SH-SY5Y (cell line): ENCODE results near the gene COLQ.

Source experiments
- GATA2 ChIP-seq: IDR thresholded peaks from 2 replicates; pipeline ENCODE4 v1.6.1; 2011; ENCODE audit warnings: mild to moderate bottlenecking, low read depth, low read length
- GATA3 ChIP-seq: IDR thresholded peaks from 2 replicates; pipeline ENCODE4 v1.6.1; 2011; ENCODE audit warnings: low read depth, mild to moderate bottlenecking, low read length, moderate library complexity

Gene COLQ

DNA sequence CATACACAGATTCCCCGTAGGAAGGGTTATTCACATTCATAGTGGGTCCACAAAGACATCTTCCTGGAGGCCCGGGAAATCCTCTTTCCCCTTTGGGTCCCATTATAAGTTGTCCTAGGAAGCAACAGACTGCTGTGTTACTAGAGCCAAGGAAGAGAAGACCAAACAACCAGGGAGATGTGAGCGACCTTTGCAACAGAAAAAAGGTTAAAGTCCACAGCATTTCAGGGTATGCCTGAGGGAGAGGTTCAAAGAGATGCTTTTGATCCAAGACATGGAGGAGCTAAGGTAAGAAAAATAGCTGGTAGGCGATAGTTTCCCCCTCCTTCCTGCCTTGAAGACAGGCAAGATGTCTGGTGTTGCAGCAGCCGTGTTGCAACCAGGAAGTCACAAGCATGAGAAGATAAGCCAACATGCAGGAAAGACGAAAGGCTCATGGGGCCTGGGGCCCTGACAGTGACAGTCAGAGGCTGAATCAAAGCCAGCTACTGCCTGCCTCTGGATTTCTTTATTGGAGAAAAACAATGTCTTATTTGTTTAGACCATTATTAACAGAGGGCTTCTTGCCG is 63.2 kb downstream of the COLQ start:
- TF ChIP-seq GATA2 (no peak), GATA3 (no peak)

DNA sequence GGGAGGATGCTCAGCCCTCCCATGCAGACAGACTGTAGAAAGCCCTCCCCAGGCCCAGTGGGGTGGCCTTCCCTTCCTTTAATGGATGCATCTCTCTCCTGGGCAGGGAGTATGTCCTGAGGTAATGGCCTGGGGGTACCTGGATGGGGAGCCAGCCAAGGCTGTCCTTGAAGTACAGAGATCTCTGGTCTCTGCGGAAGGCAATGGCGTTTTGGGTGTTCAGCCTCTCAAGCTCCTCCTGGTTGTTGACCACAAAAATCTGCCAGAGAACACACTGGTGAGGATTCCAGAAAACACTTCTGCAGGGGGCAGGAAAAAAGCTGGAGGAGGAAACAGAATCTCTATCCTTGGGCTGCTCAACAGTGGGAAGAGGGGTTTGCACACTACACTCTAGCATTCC is 65.2 kb downstream of the COLQ start:
- TF ChIP-seq GATA3 (no peak), GATA2 (no peak)

GRCh38 chr3:15455756-15456155 is 65.8 kb downstream of the COLQ start:
- TF ChIP-seq GATA3 (no peak), GATA2 (no peak)

GRCh38 chr3:15454965-15455364 is 66.5 kb downstream of the COLQ start:
- TF ChIP-seq GATA2 = no peak
- no peak for TF ChIP-seq GATA3

- TF ChIP-seq GATA3 = no peak
- no peak for TF ChIP-seq GATA2
These were observed 67.4 kb downstream of the COLQ start for GRCh38 chr3:15453991-15454625.

- TF ChIP-seq GATA2 (no peak), GATA3 (no peak)
These were observed 68.0 kb downstream of the COLQ start for GRCh38 chr3:15453501-15453900.

GRCh38 chr3:15452961-15453360 is 68.5 kb downstream of the COLQ start:
- TF ChIP-seq GATA2 (no peak), GATA3 (no peak)

DNA sequence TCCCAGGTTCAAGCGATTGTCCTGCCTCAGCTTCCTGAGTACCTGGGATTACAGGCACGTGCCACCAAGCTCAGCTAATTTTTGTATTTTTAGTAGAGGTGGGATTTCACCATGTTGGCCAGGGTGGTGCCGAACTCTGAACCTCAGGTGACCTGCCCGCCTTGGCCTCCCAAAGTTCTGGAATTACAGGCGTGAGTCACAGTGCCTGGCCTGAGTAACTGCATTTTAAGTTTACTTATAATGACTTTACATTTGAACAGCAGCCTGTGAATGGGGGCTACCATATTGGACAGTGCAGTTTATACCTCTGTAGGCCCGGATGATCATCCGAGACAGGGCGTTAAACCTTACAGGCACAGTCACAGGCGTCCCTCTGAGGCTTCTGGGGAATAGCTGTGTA is 69.3 kb downstream of the COLQ start:
- no peak for TF ChIP-seq GATA2
- TF ChIP-seq GATA3 = no peak

DNA sequence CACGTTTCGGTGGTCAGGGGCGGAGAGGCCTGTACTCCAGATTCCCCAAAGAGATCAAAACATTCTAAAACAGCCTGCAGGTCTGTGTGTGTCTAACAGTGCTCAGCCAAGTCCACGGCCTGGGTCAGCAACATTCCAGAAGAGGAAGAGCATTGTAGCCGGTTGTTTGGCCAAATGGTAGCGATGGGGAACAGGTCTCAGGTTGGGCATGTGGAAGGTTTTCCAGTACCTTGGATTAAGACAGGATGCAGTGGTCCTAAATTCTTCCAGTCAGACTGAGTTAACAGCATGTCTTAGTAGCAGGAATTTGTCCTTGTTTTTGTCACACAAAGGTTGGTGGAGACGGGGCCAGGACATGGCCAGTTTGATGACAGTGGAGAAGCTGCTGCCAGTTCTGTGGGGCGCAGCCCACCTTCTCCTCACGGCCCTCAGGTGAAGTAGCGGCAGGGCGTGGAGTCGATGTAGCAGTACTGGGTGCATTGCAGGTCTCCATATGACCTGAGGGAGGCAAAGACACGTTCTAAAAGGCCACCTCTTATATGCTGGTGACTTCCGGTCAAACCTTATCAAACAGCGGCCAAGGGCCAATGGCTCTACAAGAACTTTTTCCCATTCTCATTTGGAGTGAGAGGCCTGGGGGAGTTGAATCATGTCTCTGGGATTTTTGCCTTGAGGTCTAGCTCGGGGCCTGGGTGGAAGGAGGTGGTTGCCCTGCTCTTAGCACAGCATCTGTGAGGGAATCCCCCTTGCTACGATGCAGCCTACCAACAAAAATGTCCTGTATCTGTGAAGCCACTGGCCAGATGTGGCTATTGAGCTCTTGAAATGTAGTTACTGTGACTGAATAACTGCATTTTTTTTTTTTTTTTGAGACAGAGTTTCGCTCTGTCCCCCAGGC is 70.0 kb downstream of the COLQ start:
- no peak for TF ChIP-seq GATA2
- no peak for TF ChIP-seq GATA3

GRCh38 chr3:15450438-15451215 is 70.9 kb downstream of the COLQ start:
- TF ChIP-seq GATA3 = no peak
- no peak for TF ChIP-seq GATA2

DNA sequence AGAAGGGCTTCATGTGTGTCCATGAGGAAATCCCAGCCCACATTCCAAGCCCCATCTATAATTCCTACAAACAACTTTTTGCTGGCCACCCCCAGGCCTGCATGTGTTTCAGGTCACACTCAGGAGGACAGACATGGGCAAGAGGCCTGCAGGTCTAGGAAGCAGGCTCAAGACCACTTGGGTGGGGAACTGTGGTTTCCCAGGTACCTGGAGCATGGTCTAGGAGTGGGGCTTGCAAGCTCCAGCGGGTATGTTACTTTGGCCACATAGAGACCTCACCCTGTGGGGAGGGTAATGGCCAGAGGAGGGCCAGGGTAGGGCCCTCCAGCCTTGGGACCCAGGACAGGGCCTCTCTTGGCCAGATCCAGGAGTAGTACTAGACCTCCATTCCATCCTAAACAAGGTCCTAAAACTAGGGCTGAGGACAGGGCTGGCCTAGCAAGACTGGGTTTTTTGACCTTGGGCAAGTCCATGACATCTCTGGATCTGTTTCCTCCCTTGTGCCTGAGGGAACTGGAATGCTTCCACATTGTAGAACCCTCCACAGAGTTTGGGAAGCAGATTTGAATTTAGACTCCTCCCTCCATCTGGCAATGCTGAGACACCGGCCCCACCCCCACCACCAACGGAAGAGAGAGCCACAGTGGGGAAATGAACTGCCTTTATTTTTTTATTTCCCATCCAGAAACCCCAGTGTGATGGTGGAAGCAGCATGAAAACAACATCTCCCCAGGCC is 71.8 kb downstream of the COLQ start:
- TF ChIP-seq GATA3 = no peak
- TF ChIP-seq GATA2 = no peak

DNA sequence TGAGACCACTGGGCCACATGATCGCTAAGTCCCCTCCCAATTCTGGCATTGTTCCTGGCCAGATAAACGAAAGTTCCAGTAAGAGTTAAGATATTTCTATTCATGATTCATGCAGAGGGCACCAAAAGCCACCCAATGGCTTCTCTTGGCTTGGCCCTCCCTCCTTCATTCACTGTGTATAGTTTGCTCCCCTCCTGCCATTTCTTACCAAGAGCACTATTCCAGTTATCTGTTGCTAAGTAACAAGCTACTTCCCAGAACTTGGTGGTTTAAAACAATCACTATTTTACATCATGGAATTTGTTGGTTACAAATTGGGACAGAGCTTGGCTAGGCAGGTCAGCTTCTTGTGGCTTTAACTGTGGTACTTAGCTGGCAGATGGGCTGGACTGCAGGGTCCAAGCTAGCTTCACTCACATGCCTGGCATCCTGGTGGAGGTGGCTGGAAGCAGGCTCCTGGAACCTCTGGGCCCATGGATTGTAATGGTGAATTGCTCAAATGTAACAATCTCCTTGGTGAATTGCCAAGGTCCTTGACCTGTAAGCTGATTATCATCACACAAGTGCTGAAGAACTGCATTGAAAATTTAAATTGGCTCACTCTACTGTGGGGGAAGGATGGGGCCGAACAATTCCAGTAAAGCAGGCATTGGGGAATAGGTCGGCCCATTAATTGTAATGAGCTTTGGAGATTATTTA is 77.5 kb downstream of the COLQ start:
- TF ChIP-seq GATA3 = no peak
- TF ChIP-seq GATA2 = no peak

DNA sequence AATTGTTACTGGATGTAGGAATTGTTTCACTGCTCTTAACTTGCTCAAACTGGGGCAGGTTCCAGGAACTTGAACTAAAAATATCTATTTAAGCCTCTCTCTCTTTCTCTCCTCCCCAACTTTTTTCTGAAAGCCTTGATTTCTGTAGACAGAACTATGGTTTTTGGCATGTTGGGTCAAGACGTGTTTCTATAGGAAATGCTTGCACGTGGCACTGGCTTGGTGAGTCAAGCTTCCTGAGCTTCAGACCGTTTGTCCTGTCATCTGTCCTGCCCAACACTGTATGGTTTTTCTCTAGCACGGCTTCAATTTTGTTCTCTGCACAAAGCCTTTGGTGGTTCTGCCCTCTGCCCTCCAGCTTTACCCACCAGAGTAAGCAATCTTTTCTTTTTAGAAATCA is 80.6 kb downstream of the COLQ start:
- TF ChIP-seq GATA2 (no peak), GATA3 (no peak)
